ENCODE data around the gene RSPO1. TPM values are rescaled to one million over a fixed set of nuclear protein-coding genes. Genes with fewer than 3 reads are reported as not detected.

Gene RSPO1
- total and polyA plus RNA-seq, 2 donors (not counting 1 experiment from before 2014, with no cell fraction given): not detected

DNA sequence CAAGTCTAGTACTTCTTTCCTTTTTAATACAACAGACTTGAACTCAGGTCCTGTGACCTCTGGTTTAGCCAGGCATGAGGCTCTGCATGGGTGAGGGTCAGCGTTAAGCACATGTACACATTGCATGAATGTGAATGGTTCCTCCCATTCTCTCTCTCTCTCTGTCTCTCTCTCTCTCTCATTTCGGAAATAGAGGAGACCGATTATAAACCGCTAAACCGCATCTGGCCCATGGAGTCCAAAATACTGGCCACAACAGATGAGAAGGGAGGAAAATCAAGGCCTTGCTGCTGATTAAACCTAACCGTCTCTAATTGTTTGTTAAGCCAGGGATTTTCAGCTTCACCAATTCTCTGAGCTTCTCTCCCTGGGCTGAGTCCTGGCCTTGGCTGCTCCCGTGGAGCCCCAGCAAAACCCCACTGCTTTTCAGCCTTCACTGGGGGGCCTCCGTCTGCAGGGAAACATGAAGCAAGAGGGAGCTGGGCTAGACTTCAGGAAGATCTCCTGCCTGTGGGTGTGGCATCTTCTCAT is 6.6 kb downstream of the RSPO1 start:
- CTCF ChIA-PET: interaction anchor here (1.4 kb wide), 1 partner anchor 9 kb away, joined by 3 read pairs; no protein-coding TSS in a partner anchor
- no peak for ATAC-seq (ENCODE audit: low read depth)
- H3K4me3 Mint-ChIP-seq: no peak overlapping the region
- no peak overlapping the region for H2AFZ ChIP-seq (ENCODE audit: insufficient read depth, low read depth, low read length, poor library complexity, severe bottlenecking)
- H3K4me1 Mint-ChIP-seq: peaks cover 2% of the 10 kb centered on the region
- no peaks in the 10 kb centered on the region for H3K36me3 ChIP-seq (replicated peaks in 1 of 2; ENCODE audit: control extremely low read depth in 1 of 2, control insufficient read depth in 1 of 2, extremely low read depth in 1 of 2, insufficient read depth in 2 of 2, low read length in 1 of 2)
- intact Hi-C loops (cut with micrococcal nuclease): no loop called here
- H3K27me3 ChIP-seq (replicated peaks in 1 of 4; ENCODE audit: control extremely low read depth in 1 of 4, control insufficient read depth in 3 of 4, insufficient read depth in 4 of 4, low read length in 3 of 4): peaks cover 0 to 52% (median 32%) of the 10 kb centered on the region in 4 experiments
- H4K20me1 ChIP-seq (ENCODE audit: control insufficient read depth, insufficient read depth, low read length, poor library complexity, severe bottlenecking): no peaks in the 10 kb centered on the region
- 84% methylated on average over 4 of the region's 8 CpGs for WGBS (ENCODE audit: insufficient coverage)
- TF ChIP-seq, protein P1, sequence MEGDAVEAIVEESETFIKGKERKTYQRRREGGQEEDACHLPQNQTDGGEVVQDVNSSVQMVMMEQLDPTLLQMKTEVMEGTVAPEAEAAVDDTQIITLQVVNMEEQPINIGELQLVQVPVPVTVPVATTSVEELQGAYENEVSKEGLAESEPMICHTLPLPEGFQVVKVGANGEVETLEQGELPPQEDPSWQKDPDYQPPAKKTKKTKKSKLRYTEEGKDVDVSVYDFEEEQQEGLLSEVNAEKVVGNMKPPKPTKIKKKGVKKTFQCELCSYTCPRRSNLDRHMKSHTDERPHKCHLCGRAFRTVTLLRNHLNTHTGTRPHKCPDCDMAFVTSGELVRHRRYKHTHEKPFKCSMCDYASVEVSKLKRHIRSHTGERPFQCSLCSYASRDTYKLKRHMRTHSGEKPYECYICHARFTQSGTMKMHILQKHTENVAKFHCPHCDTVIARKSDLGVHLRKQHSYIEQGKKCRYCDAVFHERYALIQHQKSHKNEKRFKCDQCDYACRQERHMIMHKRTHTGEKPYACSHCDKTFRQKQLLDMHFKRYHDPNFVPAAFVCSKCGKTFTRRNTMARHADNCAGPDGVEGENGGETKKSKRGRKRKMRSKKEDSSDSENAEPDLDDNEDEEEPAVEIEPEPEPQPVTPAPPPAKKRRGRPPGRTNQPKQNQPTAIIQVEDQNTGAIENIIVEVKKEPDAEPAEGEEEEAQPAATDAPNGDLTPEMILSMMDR (IDR thresholded peaks at IDR 0.05): no peak
- TF ChIP-seq EZH2 (IDR thresholded peaks at IDR 0.05; ENCODE audit: borderline replicate concordance, insufficient read depth, low read depth, low read length, poor library complexity, severe bottlenecking): no peak
- no peak overlapping the region for H3K27ac Mint-ChIP-seq
- no peak overlapping the region for H3K4me2 ChIP-seq (replicated peaks; ENCODE audit: low read depth, low read length, poor library complexity, severe bottlenecking)
- H3K9me3 Mint-ChIP-seq (ENCODE audit: insufficient read depth): no peaks in the 10 kb centered on the region
- no peak overlapping the region for H3K4me3 ChIP-seq (ENCODE audit: control extremely low read depth in 1 of 5, extremely low read depth in 1 of 5, insufficient read depth in 1 of 5, low read depth in 2 of 5, low read length in 4 of 5)
- no peaks in the 10 kb centered on the region for H3K79me2 ChIP-seq (ENCODE audit: control insufficient read depth, insufficient read depth, low read length)
- no peak overlapping the region for H3K27ac ChIP-seq (ENCODE audit: low read length in 2 of 2)
- no peaks in the 10 kb centered on the region for H3K9me3 ChIP-seq (ENCODE audit: control extremely low read depth in 1 of 3, control insufficient read depth in 2 of 3, insufficient read depth in 1 of 3, low read length in 2 of 3)
- no peak for DNase-seq
- no peaks in the 10 kb centered on the region for H3K4me1 ChIP-seq (ENCODE audit: control insufficient read depth in 2 of 2, insufficient read depth in 2 of 2, low read length in 2 of 2)
- no peak overlapping the region for H3K9ac ChIP-seq (ENCODE audit: low read length)
- POLR2A ChIA-PET: no interaction called here
- peaks cover 80% of the 10 kb centered on the region for H3K27me3 Mint-ChIP-seq

DNA sequence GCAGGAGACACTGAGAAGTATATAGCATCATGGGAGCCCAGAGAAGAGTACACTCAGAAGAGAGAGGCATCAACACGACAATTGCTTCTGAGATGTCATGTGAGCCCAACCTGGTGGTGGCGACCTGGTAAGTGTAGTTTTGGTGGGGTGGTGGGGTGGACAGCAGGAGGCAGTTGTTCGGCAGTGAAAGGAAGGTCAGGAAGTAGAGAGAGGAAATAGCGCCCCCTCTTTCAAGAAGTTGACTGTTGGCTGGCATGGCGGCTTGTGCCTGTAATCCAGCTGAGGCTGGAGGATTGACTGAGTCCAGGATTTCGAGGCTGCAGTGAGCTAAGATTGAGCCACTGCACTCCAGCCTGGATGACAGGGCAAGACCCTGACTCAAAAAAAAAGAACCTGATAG is 12.6 kb downstream of the RSPO1 start:
- Histone ChIP-seq H3K27ac (ENCODE audit: low read length in 2 of 2) (no peak overlapping the region), H3K9ac (ENCODE audit: low read length) (no peak overlapping the region), H3K4me1 (ENCODE audit: control insufficient read depth in 2 of 2, insufficient read depth in 2 of 2, low read length in 2 of 2) (no peaks in the 10 kb centered on the region), H4K20me1 (ENCODE audit: control insufficient read depth, insufficient read depth, low read length, poor library complexity, severe bottlenecking) (no peaks in the 10 kb centered on the region), H3K36me3 (replicated peaks in 1 of 2; ENCODE audit: control extremely low read depth in 1 of 2, control insufficient read depth in 1 of 2, extremely low read depth in 1 of 2, insufficient read depth in 2 of 2, low read length in 1 of 2) (no peaks in the 10 kb centered on the region), H3K9me3 (ENCODE audit: control extremely low read depth in 1 of 3, control insufficient read depth in 2 of 3, insufficient read depth in 1 of 3, low read length in 2 of 3) (no peaks in the 10 kb centered on the region), H2AFZ (ENCODE audit: insufficient read depth, low read depth, low read length, poor library complexity, severe bottlenecking) (no peak overlapping the region), H3K4me3 (ENCODE audit: control extremely low read depth in 1 of 5, extremely low read depth in 1 of 5, insufficient read depth in 1 of 5, low read depth in 2 of 5, low read length in 4 of 5) (no peak overlapping the region), H3K79me2 (ENCODE audit: control insufficient read depth, insufficient read depth, low read length) (no peaks in the 10 kb centered on the region), H3K4me2 (replicated peaks; ENCODE audit: low read depth, low read length, poor library complexity, severe bottlenecking) (no peak overlapping the region), H3K27me3 (replicated peaks in 1 of 4; ENCODE audit: control extremely low read depth in 1 of 4, control insufficient read depth in 3 of 4, insufficient read depth in 4 of 4, low read length in 3 of 4) (peaks cover 0 to 19% (median 4%) of the 10 kb centered on the region in 4 experiments)
- H3K4me3 Mint-ChIP-seq: no peak overlapping the region
- peaks cover 47% of the 10 kb centered on the region for H3K27me3 Mint-ChIP-seq
- H3K27ac Mint-ChIP-seq: no peak overlapping the region
- TF ChIP-seq, protein P1 (IDR thresholded peaks at IDR 0.05): no peak
- TF ChIP-seq EZH2 (IDR thresholded peaks at IDR 0.05; ENCODE audit: borderline replicate concordance, insufficient read depth, low read depth, low read length, poor library complexity, severe bottlenecking): no peak
- no peaks in the 10 kb centered on the region for H3K9me3 Mint-ChIP-seq (ENCODE audit: insufficient read depth)
- ATAC-seq (ENCODE audit: low read depth) (no peak), DNase-seq (no peak)
- intact Hi-C loops (cut with micrococcal nuclease): no loop called here
- no peaks in the 10 kb centered on the region for H3K4me1 Mint-ChIP-seq
- ChIA-PET POLR2A (no interaction called here), CTCF (interaction anchor here (0.7 to 0.9 kb wide), 2 partner anchors 18 to 38 kb away, joined by 3 read pairs; no protein-coding TSS in a partner anchor)
- WGBS (ENCODE audit: insufficient coverage): 46% methylated on average over 6 of the region's 6 CpGs

All from B cell (primary cell).